Endodermal cell (in vitro differentiated cells): ENCODE results near the gene SCUBE2. TPM values are rescaled to one million over a fixed set of nuclear protein-coding genes. Genes with fewer than 3 reads are reported as not detected.

Experiments used
- DNase-seq: peaks from one replicate; pipeline ENCODE4 v3.0.0-alpha.2; 2017
- H3K27ac ChIP-seq: 2 replicates; pipeline ENCODE4 v1.5.1; 2013; ENCODE audit warnings: mild to moderate bottlenecking, low read depth, low read length, moderate library complexity
- H3K27me3 ChIP-seq: 2 replicates; pipeline ENCODE4 v1.6.1; 2013; ENCODE audit warnings: mild to moderate bottlenecking, low read length, moderate library complexity; ENCODE audit not compliant: insufficient read depth, control insufficient read depth, poor library complexity, severe bottlenecking
- H3K36me3 ChIP-seq: 2 replicates; pipeline ENCODE4 v1.7.0; 2013; ENCODE audit warnings: mild to moderate bottlenecking, low read length, moderate library complexity; ENCODE audit not compliant: control insufficient read depth, insufficient read depth
- H3K4me1 ChIP-seq: one replicate; pipeline ENCODE4 v1.7.0; 2013; ENCODE audit warnings: low read length; ENCODE audit not compliant: control insufficient read depth, insufficient read depth
- H3K4me3 ChIP-seq: 2 replicates; pipeline ENCODE4 v1.5.1; 2013; ENCODE audit warnings: mild to moderate bottlenecking, low read length, moderate library complexity
- H3K9ac ChIP-seq: 2 replicates; pipeline ENCODE4 v1.6.1; 2013; ENCODE audit warnings: mild to moderate bottlenecking, low read length, moderate library complexity; ENCODE audit not compliant: poor library complexity, severe bottlenecking; ENCODE audit errors: extremely low read depth
- H3K9me3 ChIP-seq: 2 replicates; pipeline ENCODE4 v1.6.1; 2013; ENCODE audit warnings: mild to moderate bottlenecking, low read length, moderate library complexity; ENCODE audit not compliant: control insufficient read depth
- H3K27ac Mint-ChIP-seq: 2 replicates; pipeline ENCODE4 v1.8.0; 2020; ENCODE audit warnings: mixed read lengths
- H3K27me3 Mint-ChIP-seq: 2 replicates; pipeline ENCODE4 v1.8.0; 2021; ENCODE audit warnings: mild to moderate bottlenecking, mixed read lengths; ENCODE audit not compliant: insufficient read depth
- H3K36me3 Mint-ChIP-seq: 2 replicates; pipeline ENCODE4 v1.8.0; 2020; ENCODE audit warnings: low read depth, mixed read lengths
- H3K4me1 Mint-ChIP-seq: 2 replicates; pipeline ENCODE4 v1.8.0; 2020; ENCODE audit warnings: mixed read lengths
- H3K4me3 Mint-ChIP-seq: 2 replicates; pipeline ENCODE4 v1.8.0; 2020; ENCODE audit warnings: mild to moderate bottlenecking, moderate library complexity, mixed read lengths
- H3K9me3 Mint-ChIP-seq: 2 replicates; pipeline ENCODE4 v1.8.0; 2020; ENCODE audit warnings: mild to moderate bottlenecking, mixed read lengths
- CTCF ChIP-seq: fragments of 200-600 bp; sonication (generic); conservative IDR thresholded peaks from 2 replicates; pipeline ENCODE4 v1.5.0; 2021; ENCODE audit warnings: antibody characterized with exemption, mild to moderate bottlenecking
- WGBS, 2 experiments: methylation state at CpG; one replicate each; pipeline versions ENCODE4 v1.1.5 to v1.1.7; 2013; ENCODE audit warnings: missing lambda C conversion rate in 2 of 2, mixed read lengths in 1 of 2; ENCODE audit not compliant: insufficient coverage in 1 of 2, insufficient read length in 1 of 2; 5-methylcytosine and 5-hydroxymethylcytosine counted together
- total RNA-seq, 2 donors: library from RNA; stranded (reverse); fragmentation: NEBNext Ultra II Directional in 1 of 2; extraction: Animal tissue kit (Norgen Biotek cat#: 25700) in 1 of 2; gene quantifications; 2 replicates in 1 of 2; 3 replicates in 1 of 2; pipeline ENCODE4 v1.2.1, GENCODE V29; 2021

The SCUBE2 gene
- total RNA-seq, 2 donors from 2014 or later, result 1.5 to 2.0 TPM

DNA sequence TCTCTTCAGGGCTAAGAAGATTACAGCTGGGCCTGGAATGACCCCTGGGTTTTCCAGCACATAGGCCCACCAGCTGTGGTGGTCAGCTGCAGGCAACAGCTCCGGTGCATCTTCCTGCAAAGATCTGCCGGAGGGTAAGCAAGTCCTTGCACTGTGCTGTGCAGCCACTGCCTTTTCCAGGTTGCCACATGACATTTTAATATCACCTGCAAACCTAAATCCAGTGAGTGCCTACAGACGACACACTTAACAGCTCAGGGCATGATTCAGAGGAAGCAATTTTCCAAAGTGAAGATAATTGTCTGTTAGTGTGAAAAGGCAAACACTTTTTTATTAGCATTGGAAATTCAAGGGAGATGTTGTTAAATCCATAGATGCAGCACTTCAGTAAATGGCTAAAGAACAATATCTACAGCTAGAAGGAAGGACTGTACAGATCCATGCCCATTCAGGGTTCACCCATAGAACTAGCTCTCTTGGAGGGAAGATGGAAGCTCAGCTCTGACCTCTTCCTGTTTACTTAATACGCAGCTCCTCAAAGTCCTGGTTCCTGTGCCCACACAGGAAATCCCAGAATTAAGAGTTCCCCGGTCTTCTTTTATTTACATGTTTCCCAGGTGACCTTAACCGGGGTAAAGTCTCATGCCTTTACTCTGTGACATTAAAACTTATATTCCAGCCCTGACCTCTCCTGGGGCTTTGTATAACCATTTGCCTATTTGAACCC, 74.3 kb downstream of the SCUBE2 start:
- no peak overlapping the region for H3K27ac ChIP-seq
- 97 to 100% methylated on average over 4 to 6 of the region's 6 CpGs for WGBS, 2 experiments
- TF ChIP-seq CTCF, result no peak
- Mint-ChIP-seq H3K27me3 (peaks cover 3% of the 10 kb centered on the region), H3K36me3 (no peaks in the 10 kb centered on the region), H3K27ac (no peak overlapping the region), H3K4me1 (no peaks in the 10 kb centered on the region), H3K4me3 (no peak overlapping the region), H3K9me3 (no peaks in the 10 kb centered on the region)
- no peak for DNase-seq
- no peaks in the 10 kb centered on the region for H3K4me1 ChIP-seq
- no peak overlapping the region for H3K4me3 ChIP-seq
- H3K9ac ChIP-seq, result no peak overlapping the region
- no peaks in the 10 kb centered on the region for H3K27me3 ChIP-seq
- no peaks in the 10 kb centered on the region for H3K9me3 ChIP-seq
- H3K36me3 ChIP-seq, result no peaks in the 10 kb centered on the region

DNA sequence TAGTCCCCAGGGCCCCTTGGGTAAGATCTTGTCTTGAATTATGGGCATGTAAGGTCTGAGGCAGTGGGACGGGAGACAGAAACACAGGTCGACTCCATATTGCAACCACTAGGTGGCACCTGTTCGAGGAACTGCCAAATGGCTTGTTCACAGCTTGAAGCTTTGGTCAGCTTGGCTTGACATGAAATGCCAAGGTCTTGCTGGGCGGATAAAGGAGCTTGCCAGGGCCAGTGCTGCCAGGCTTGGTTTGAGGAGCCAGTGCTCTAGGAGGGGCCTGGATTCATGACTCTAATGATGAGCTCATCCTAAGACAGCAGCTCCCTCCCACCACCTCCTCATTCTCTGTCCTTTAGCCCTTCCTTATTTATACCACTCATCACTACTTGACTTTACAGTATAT, 75.7 kb downstream of the SCUBE2 start:
- no peaks in the 10 kb centered on the region for H3K4me1 Mint-ChIP-seq
- WGBS, 2 experiments, result 26 to 33% methylated on average over 4 of the region's 4 CpGs

GRCh38 chr11:9014826-9015225, 76.6 kb downstream of the SCUBE2 start:
- H3K36me3 Mint-ChIP-seq, result no peaks in the 10 kb centered on the region
- Histone ChIP-seq H3K36me3 (no peaks in the 10 kb centered on the region), H3K27me3 (no peaks in the 10 kb centered on the region), H3K9ac (no peak overlapping the region), H3K27ac (no peak overlapping the region), H3K9me3 (no peaks in the 10 kb centered on the region), H3K4me3 (no peak overlapping the region), H3K4me1 (no peaks in the 10 kb centered on the region)
- TF ChIP-seq CTCF, result no peak
- DNase-seq, result no peak
- WGBS, 2 experiments, result 95 to 100% methylated on average over 3 of the region's 3 CpGs
- no peak overlapping the region for H3K4me3 Mint-ChIP-seq
- H3K27me3 Mint-ChIP-seq, result peaks cover 13% of the 10 kb centered on the region
- no peaks in the 10 kb centered on the region for H3K4me1 Mint-ChIP-seq
- H3K9me3 Mint-ChIP-seq, result peaks cover 7% of the 10 kb centered on the region
- H3K27ac Mint-ChIP-seq, result no peak overlapping the region

More for the DNA sequence above, 75.7 kb downstream of the SCUBE2 start:
- Mint-ChIP-seq H3K27me3 (peaks cover 5% of the 10 kb centered on the region), H3K27ac (no peak overlapping the region), H3K36me3 (no peaks in the 10 kb centered on the region), H3K9me3 (peaks cover under 1% of the 10 kb centered on the region), H3K4me3 (no peak overlapping the region)
- TF ChIP-seq CTCF, result peak; percentile 88
- Histone ChIP-seq H3K36me3 (no peaks in the 10 kb centered on the region), H3K4me1 (no peaks in the 10 kb centered on the region), H3K9me3 (no peaks in the 10 kb centered on the region), H3K27ac (no peak overlapping the region), H3K4me3 (no peak overlapping the region), H3K9ac (no peak overlapping the region), H3K27me3 (no peaks in the 10 kb centered on the region)
- DNase-seq, result peak; percentile 87
